ENCODE results near the gene SAMD4B.

The SAMD4B gene

DNA sequence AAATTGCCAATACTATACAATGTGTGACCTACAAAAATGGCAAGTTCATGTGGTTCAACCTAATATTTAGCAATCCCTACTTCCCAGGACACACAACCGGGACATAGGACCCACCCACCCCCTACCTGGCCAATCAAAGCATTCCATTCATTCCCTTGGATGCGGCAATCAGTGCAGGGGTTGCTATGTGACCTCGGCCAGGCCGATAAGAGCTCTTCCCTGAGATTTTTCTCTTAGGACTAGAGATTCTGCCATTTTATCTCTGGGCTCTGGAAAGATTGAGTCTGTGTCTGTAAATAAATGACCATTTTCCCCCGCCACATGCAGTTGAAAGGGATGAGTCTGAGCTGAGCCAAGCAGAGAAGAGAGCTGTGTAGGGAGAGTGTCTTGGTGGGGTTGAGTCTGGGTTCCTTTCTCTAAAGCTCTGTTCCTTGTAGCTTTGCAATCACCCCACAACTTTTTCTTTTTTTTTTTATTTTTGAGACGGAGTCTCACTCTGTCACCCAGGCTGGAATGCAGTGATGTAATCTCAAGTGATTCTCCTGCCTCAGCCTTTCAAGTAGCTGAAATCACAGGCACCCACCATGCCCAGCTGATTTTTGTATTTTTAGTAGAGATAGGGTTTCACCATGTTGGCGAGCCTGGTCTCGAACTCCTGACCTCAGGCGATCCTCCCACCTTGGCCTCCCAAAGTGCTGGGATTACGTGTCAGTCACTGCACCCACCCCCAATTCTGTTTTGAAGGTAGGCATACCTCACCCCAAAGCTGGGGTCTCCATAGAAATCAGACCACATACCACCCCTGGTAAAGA lies 38.6 kb upstream of the SAMD4B start:
- Histone ChIP-seq H3K9me3 (ENCODE audit: severe bottlenecking) (no peaks in the 10 kb centered on the region), H3K27ac (ENCODE audit: poor library complexity, severe bottlenecking) (no peak overlapping the region), H3K4me3 (ENCODE audit: severe bottlenecking) (no peak overlapping the region), H3K27me3 (ENCODE audit: insufficient read depth, poor library complexity, severe bottlenecking) (peaks cover 19% of the 10 kb centered on the region), H3K4me1 (ENCODE audit: insufficient read depth, poor library complexity, severe bottlenecking) (no peaks in the 10 kb centered on the region), H3K36me3 (ENCODE audit: low read depth) (no peaks in the 10 kb centered on the region)
- TF ChIP-seq, protein P1, sequence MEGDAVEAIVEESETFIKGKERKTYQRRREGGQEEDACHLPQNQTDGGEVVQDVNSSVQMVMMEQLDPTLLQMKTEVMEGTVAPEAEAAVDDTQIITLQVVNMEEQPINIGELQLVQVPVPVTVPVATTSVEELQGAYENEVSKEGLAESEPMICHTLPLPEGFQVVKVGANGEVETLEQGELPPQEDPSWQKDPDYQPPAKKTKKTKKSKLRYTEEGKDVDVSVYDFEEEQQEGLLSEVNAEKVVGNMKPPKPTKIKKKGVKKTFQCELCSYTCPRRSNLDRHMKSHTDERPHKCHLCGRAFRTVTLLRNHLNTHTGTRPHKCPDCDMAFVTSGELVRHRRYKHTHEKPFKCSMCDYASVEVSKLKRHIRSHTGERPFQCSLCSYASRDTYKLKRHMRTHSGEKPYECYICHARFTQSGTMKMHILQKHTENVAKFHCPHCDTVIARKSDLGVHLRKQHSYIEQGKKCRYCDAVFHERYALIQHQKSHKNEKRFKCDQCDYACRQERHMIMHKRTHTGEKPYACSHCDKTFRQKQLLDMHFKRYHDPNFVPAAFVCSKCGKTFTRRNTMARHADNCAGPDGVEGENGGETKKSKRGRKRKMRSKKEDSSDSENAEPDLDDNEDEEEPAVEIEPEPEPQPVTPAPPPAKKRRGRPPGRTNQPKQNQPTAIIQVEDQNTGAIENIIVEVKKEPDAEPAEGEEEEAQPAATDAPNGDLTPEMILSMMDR (IDR thresholded peaks at IDR 0.05; ENCODE audit: poor library complexity, severe bottlenecking): no peak
- ATAC-seq (ENCODE audit: low read depth) (no peak), DNase-seq (ENCODE audit: low spot score) (no peak)

DNA sequence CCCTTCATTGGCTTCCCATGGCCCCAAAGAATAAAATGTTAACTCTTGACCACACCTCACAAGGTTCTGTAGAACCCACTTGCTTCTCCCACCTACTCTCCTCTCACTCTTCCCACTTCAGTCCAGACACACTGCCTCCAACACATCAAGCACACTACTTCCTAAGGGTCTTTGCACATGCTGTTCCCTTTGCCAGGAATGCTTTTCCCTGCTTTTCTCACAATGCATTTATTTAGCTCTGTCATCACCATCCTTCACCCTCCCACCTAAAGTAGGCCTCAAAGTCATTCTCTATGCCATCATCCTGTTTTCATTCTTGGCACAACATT lies 38.1 kb upstream of the SAMD4B start:
- H3K36me3 ChIP-seq (ENCODE audit: low read depth): no peaks in the 10 kb centered on the region
- ATAC-seq (ENCODE audit: low read depth) (no peak), DNase-seq (ENCODE audit: low spot score) (no peak)
- peaks cover 19% of the 10 kb centered on the region for H3K27me3 ChIP-seq (ENCODE audit: insufficient read depth, poor library complexity, severe bottlenecking)
- H3K27ac ChIP-seq (ENCODE audit: poor library complexity, severe bottlenecking): no peak overlapping the region
- no peaks in the 10 kb centered on the region for H3K4me1 ChIP-seq (ENCODE audit: insufficient read depth, poor library complexity, severe bottlenecking)
- no peak overlapping the region for H3K4me3 ChIP-seq (ENCODE audit: severe bottlenecking)
- TF ChIP-seq, protein P1 (IDR thresholded peaks at IDR 0.05; ENCODE audit: poor library complexity, severe bottlenecking): no peak
- H3K9me3 ChIP-seq (ENCODE audit: severe bottlenecking): no peaks in the 10 kb centered on the region

DNA sequence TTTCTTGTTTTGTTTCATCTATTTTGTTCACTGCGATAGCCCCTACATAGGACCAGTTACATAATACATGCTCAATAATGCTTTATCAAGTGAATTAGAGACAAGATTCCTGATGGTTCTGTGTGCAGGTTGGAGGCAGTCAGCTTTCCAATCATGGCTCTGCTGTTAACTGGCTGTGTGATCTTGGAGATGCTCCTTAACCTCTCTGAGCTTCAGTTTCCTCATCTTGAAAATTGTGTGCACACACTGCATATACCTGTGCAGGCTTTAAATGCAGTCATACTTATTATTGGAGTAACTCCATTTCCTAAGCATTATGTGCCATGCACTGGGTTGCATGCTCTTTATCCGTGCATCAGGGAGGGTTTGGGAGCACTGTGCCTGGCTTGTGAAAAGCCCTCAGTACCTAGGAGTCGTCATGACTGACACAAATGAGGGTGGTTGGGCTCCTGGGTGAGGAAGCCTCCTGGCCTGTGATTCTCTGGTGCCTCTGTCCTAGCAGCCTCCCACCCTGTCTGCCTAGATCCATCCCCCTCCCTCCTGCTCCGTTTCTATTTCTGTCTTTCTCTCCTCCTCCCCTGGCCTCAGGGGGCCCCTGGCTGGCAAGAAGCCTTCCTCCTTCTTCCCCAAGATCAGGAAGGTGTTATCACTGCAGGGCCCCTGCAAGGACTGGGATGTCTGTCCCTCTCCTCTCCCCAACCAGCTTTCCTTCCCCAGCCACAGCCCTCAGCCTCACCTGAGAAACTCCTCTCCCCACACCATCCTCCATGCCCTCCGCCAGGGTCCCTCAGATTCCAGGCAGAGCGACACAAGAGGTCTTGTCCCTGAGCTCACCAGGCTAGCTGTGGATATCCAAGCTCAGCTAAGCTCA lies 37.3 kb upstream of the SAMD4B start:
- H3K4me1 ChIP-seq (ENCODE audit: insufficient read depth, poor library complexity, severe bottlenecking): no peaks in the 10 kb centered on the region
- no peak overlapping the region for H3K4me3 ChIP-seq (ENCODE audit: severe bottlenecking)
- ATAC-seq (ENCODE audit: low read depth) (no peak), DNase-seq (ENCODE audit: low spot score) (no peak)
- H3K36me3 ChIP-seq (ENCODE audit: low read depth): no peaks in the 10 kb centered on the region
- peaks cover 19% of the 10 kb centered on the region for H3K27me3 ChIP-seq (ENCODE audit: insufficient read depth, poor library complexity, severe bottlenecking)
- no peaks in the 10 kb centered on the region for H3K9me3 ChIP-seq (ENCODE audit: severe bottlenecking)
- no peak overlapping the region for H3K27ac ChIP-seq (ENCODE audit: poor library complexity, severe bottlenecking)
- TF ChIP-seq, protein P1 (IDR thresholded peaks at IDR 0.05; ENCODE audit: poor library complexity, severe bottlenecking): no peak

DNA sequence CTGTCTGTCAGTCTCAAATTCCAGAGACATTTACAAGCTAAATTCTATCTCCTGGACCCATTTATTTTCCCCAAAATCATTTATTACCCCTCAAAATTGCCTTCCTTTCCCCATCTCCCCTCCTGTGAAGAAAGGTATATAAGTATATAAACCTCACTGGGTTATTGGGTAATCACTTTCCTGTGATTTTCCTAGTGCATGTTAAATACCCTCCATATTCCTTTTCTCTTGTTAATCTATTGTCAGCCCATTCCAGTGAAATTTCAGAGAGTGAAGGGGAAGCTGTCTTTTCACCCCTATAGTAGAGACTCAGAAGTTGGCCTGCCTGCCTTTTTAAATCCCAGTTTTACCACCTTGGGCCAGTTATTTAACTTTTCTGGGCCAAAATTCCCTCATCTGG lies 36.1 kb upstream of the SAMD4B start:
- no peaks in the 10 kb centered on the region for H3K9me3 ChIP-seq (ENCODE audit: severe bottlenecking)
- H3K36me3 ChIP-seq (ENCODE audit: low read depth): no peaks in the 10 kb centered on the region
- H3K4me1 ChIP-seq (ENCODE audit: insufficient read depth, poor library complexity, severe bottlenecking): no peaks in the 10 kb centered on the region
- peaks cover 19% of the 10 kb centered on the region for H3K27me3 ChIP-seq (ENCODE audit: insufficient read depth, poor library complexity, severe bottlenecking)
- TF ChIP-seq, protein P1 (IDR thresholded peaks at IDR 0.05; ENCODE audit: poor library complexity, severe bottlenecking): no peak
- no peak overlapping the region for H3K4me3 ChIP-seq (ENCODE audit: severe bottlenecking)
- H3K27ac ChIP-seq (ENCODE audit: poor library complexity, severe bottlenecking): no peak overlapping the region
- ATAC-seq (ENCODE audit: low read depth) (no peak), DNase-seq (ENCODE audit: low spot score) (no peak)
